IMR-90 (cell line): Measurements from ENCODE around the gene OR11A1. TPM values are rescaled to one million over a fixed set of nuclear protein-coding genes. Genes with fewer than 3 reads are reported as not detected.

ENCODE experiments used
- ATAC-seq: fragments of 200-7000 bp; cut with Tn5 transposase; 2 replicates; pipeline ENCODE4 v1.9.1; 2020; ENCODE audit warnings: low read depth, mild to moderate bottlenecking, moderate library complexity
- BruUV-seq: library from RNA; stranded (reverse); fragments of 400-500 nt; replicated peaks from 2 replicates; lab custom pipeline; 2021; lab: Mats Ljungman, UMichigan
- CTCF ChIA-PET: fragments of 300-600 bp; formaldehyde crosslinking; extraction: SDS; loops from one replicate; lab custom pipeline; 2021; ENCODE audit warnings: antibody characterized with exemption; lab: Yijun Ruan, JAX
- POLR2A ChIA-PET: fragments of 300-600 bp; sonication (Branson Sonifier 250); formaldehyde crosslinking; loops from one replicate; lab custom pipeline; 2022; ENCODE audit warnings: antibody characterized with exemption; ENCODE audit not compliant: unreplicated experiment; lab: Charles Lee
- DNase-seq: peaks from one replicate; pipeline ENCODE4 v3.0.0; 2013
- H2AFZ ChIP-seq: replicated peaks from 2 replicates; pipeline ENCODE3; 2013; ENCODE audit warnings: low read length, mild to moderate bottlenecking; ENCODE audit not compliant: poor library complexity
- H2AK5ac ChIP-seq: 2 replicates; pipeline ENCODE4 v1.6.1; 2013; ENCODE audit warnings: low read depth, low read length, inconsistent platforms
- H2AK9ac ChIP-seq: replicated peaks from 2 replicates; pipeline ENCODE3; 2013; ENCODE audit warnings: mild to moderate bottlenecking, low read depth, low read length, moderate library complexity; ENCODE audit not compliant: poor library complexity
- H2BK120ac ChIP-seq: 2 replicates; pipeline ENCODE4 v1.6.1; 2013; ENCODE audit warnings: low read depth, low read length, inconsistent platforms
- H2BK15ac ChIP-seq: 3 replicates; pipeline ENCODE4 v1.6.1; 2013; ENCODE audit warnings: low read depth, low read length, inconsistent platforms
- H2BK20ac ChIP-seq: 2 replicates; pipeline ENCODE4 v1.6.1; 2013; ENCODE audit warnings: low read depth, mild to moderate bottlenecking, inconsistent platforms, low read length, moderate library complexity
- H2BK5ac ChIP-seq: 2 replicates; pipeline ENCODE4 v1.6.1; 2013; ENCODE audit warnings: mild to moderate bottlenecking, low read depth, low read length, inconsistent platforms; ENCODE audit not compliant: poor library complexity, severe bottlenecking
- H3K14ac ChIP-seq: replicated peaks from 2 replicates; pipeline ENCODE4 v1.6.1; 2013; ENCODE audit warnings: low read depth, low read length, inconsistent platforms
- H3K18ac ChIP-seq: 2 replicates; pipeline ENCODE4 v1.6.1; 2013; ENCODE audit warnings: low read depth, low read length, control low read depth
- H3K23ac ChIP-seq: 2 replicates; pipeline ENCODE4 v1.6.1; 2013; ENCODE audit warnings: low read depth, low read length, inconsistent platforms
- H3K27ac ChIP-seq: 2 replicates; pipeline ENCODE4 v1.5.1; 2013; ENCODE audit warnings: mild to moderate bottlenecking, control low read depth, low read length; ENCODE audit not compliant: insufficient read depth
- H3K27me3 ChIP-seq: 2 replicates; pipeline ENCODE4 v1.6.1; 2013; ENCODE audit warnings: low read length; ENCODE audit not compliant: control insufficient read depth, insufficient read depth
- H3K36me3 ChIP-seq: 2 replicates; pipeline ENCODE4 v1.6.1; 2013; ENCODE audit warnings: low read length, mixed read lengths; ENCODE audit not compliant: control insufficient read depth, insufficient read depth
- H3K4ac ChIP-seq: 2 replicates; pipeline ENCODE4 v1.6.1; 2013; ENCODE audit warnings: low read depth, low read length, inconsistent platforms
- H3K4me1 ChIP-seq: 2 replicates; pipeline ENCODE4 v1.6.1; 2013; ENCODE audit warnings: low read length, mixed read lengths; ENCODE audit not compliant: control insufficient read depth, insufficient read depth
- H3K4me2 ChIP-seq: 2 replicates; pipeline ENCODE4 v1.6.1; 2013; ENCODE audit warnings: low read depth, mild to moderate bottlenecking, control low read depth, low read length, moderate library complexity
- H3K4me3 ChIP-seq: 2 replicates; pipeline ENCODE4 v1.5.1; 2013; ENCODE audit warnings: low read depth, mild to moderate bottlenecking, control low read depth, low read length, moderate library complexity; ENCODE audit not compliant: insufficient read depth
- H3K56ac ChIP-seq: 2 replicates; pipeline ENCODE4 v1.6.1; 2013; ENCODE audit warnings: low read length, inconsistent platforms; ENCODE audit not compliant: insufficient read depth; ENCODE audit errors: extremely low read depth
- H3K79me1 ChIP-seq, 2 experiments: 2 replicates each; pipeline ENCODE4 v1.6.1; 2013; ENCODE audit warnings: low read length in 2 of 2, inconsistent platforms in 1 of 2, low read depth in 1 of 2
- H3K9ac ChIP-seq: 2 replicates; pipeline ENCODE4 v1.6.1; 2013; ENCODE audit warnings: low read depth, low read length, control low read depth
- H3K9me1 ChIP-seq: 2 replicates; pipeline ENCODE4 v1.6.1; 2013; ENCODE audit warnings: low read length, inconsistent platforms; ENCODE audit not compliant: insufficient read depth
- H3K9me3 ChIP-seq: 2 replicates; pipeline ENCODE4 v1.6.1; 2013; ENCODE audit warnings: low read length; ENCODE audit not compliant: control insufficient read depth, insufficient read depth
- H4K20me1 ChIP-seq: 2 replicates; pipeline ENCODE4 v1.6.1; 2013; ENCODE audit warnings: low read length, inconsistent platforms; ENCODE audit not compliant: insufficient read depth
- H4K5ac ChIP-seq: 2 replicates; pipeline ENCODE4 v1.6.1; 2013; ENCODE audit warnings: mild to moderate bottlenecking, low read depth, low read length, control low read depth
- H4K8ac ChIP-seq, 2 experiments: 2 replicates each; pipeline ENCODE4 v1.6.1; 2013; ENCODE audit warnings: low read depth in 2 of 2, low read length in 2 of 2, control low read depth in 1 of 2, inconsistent platforms in 1 of 2
- H4K91ac ChIP-seq: 2 replicates; pipeline ENCODE4 v1.6.1; 2013; ENCODE audit warnings: low read depth, low read length, inconsistent platforms; ENCODE audit not compliant: insufficient read depth
- BHLHE40 ChIP-seq: fragments of 150-350 bp; IDR thresholded peaks from 2 replicates; pipeline ENCODE4 v1.6.1; 2016; ENCODE audit warnings: mild to moderate bottlenecking, low read depth, low read length
- CEBPB ChIP-seq: IDR thresholded peaks from 2 replicates; pipeline ENCODE4 v1.6.1; 2012; ENCODE audit warnings: low read depth, low read length, improper control_type of control experiment
- CHD1 ChIP-seq: IDR thresholded peaks from 2 replicates; pipeline ENCODE4 v1.6.1; 2012; ENCODE audit warnings: low read depth, low read length, improper control_type of control experiment
- ELK1 ChIP-seq: fragments of 150-350 bp; IDR thresholded peaks from 2 replicates; pipeline ENCODE4 v1.6.1; 2016; ENCODE audit warnings: low read depth, mild to moderate bottlenecking, low read length, moderate library complexity, borderline replicate concordance
- FOS ChIP-seq: fragments of 150-350 bp; IDR thresholded peaks from 2 replicates; pipeline ENCODE4 v1.6.1; 2016; ENCODE audit warnings: low read depth, low read length
- MAFK ChIP-seq: IDR thresholded peaks from 2 replicates; pipeline ENCODE4 v1.6.1; 2012; ENCODE audit warnings: low read depth, low read length, improper control_type of control experiment
- MAZ ChIP-seq: IDR thresholded peaks from 2 replicates; pipeline ENCODE4 v1.6.1; 2012; ENCODE audit warnings: low read depth, mild to moderate bottlenecking, low read length, improper control_type of control experiment, moderate library complexity, borderline replicate concordance
- MXI1 ChIP-seq: IDR thresholded peaks from 2 replicates; pipeline ENCODE4 v1.6.1; 2012; ENCODE audit warnings: low read depth, mild to moderate bottlenecking, low read length, moderate library complexity, borderline replicate concordance
- NFE2L2 ChIP-seq: fragments of 150-350 bp; IDR thresholded peaks from 2 replicates; pipeline ENCODE4 v1.6.1; 2016; ENCODE audit warnings: low read depth, mild to moderate bottlenecking, low read length
- POLR2A ChIP-seq: IDR thresholded peaks from 2 replicates; pipeline ENCODE4 v1.6.1; 2012; ENCODE audit warnings: mild to moderate bottlenecking, low read depth, low read length
- RAD21 ChIP-seq: IDR thresholded peaks from 2 replicates; pipeline ENCODE4 v1.6.1; 2012; ENCODE audit warnings: low read length, improper control_type of control experiment
- RCOR1 ChIP-seq: IDR thresholded peaks from 2 replicates; pipeline ENCODE4 v1.6.1; 2012; ENCODE audit warnings: mild to moderate bottlenecking, low read length, improper control_type of control experiment; ENCODE audit not compliant: insufficient replicate concordance
- RFX5 ChIP-seq: IDR thresholded peaks from 2 replicates; pipeline ENCODE4 v1.8.0; 2012; ENCODE audit warnings: low read depth, mild to moderate bottlenecking, low read length, moderate library complexity
- SMC3 ChIP-seq: fragments of 150-350 bp; IDR thresholded peaks from 2 replicates; pipeline ENCODE4 v1.6.1; 2016; ENCODE audit warnings: low read depth, mild to moderate bottlenecking, antibody characterized with exemption, low read length, moderate library complexity
- WGBS, 2 experiments: methylation state at CpG; one replicate each; pipeline versions ENCODE4 v1.1.5 to v1.1.7; 2013; ENCODE audit warnings: missing lambda C conversion rate in 2 of 2; ENCODE audit not compliant: insufficient read length in 1 of 2; ENCODE audit errors: extremely low coverage in 2 of 2; 5-methylcytosine and 5-hydroxymethylcytosine counted together
- dilution Hi-C: fragments of 300-500 bp; cut with HindIII; formaldehyde crosslinking; loops from one replicate; pipeline ENCODE4 v1.14.3; 2018; ENCODE audit warnings: low sequenced_read_pairs; ENCODE audit not compliant: unreplicated experiment
- in situ Hi-C: fragments of 300-500 bp; cut with MboI; formaldehyde crosslinking; loops from 3 replicates; pipeline ENCODE4 v1.14.3; 2019; ENCODE audit warnings: low sequenced_read_pairs, inconsistent platforms, mixed read lengths
- intact Hi-C: fragments of 100-400 bp; cut with micrococcal nuclease; formaldehyde crosslinking; loops from 2 replicates; pipeline ENCODE4 v1.10.0; 2022
- polyA plus RNA-seq, 3 experiments: library from polyadenylated mRNA; depleted of rRNA; stranded (reverse); fragments of >200 nt; gene quantifications; 2 replicates each; pipeline ENCODE4 v1.2.3, GENCODE V29; 2012; ENCODE audit warnings: low replicate concordance in 1 of 3
- total RNA-seq: library from RNA; depleted of rRNA; stranded (reverse); fragments of >200 nt; gene quantifications from 2 replicates; pipeline ENCODE4 v1.2.3, GENCODE V29; 2012
- TF ChIP-seq, protein P1 (sequence below): fragments of 150-350 bp; IDR thresholded peaks from 2 replicates; pipeline ENCODE4 v1.6.1; 2017; ENCODE audit warnings: mild to moderate bottlenecking, antibody characterized with exemption, low read length, low read depth
- TF ChIP-seq, protein P2 (sequence below): conservative IDR thresholded peaks from 2 replicates; pipeline ENCODE4 v1.5.1; 2012; ENCODE audit warnings: mild to moderate bottlenecking, low read depth, low read length, improper control_type of control experiment

Gene OR11A1
- total and polyA plus RNA-seq, 2 of the 4 experiments (the other 2 are of a cell fraction) = not detected

- no peaks in the 10 kb centered on the region for H3K4me1 ChIP-seq
- no peak for ATAC-seq
- no peak overlapping the region for H2BK5ac ChIP-seq
- in situ Hi-C loops (no loop called here), dilution Hi-C loops (no loop called here), intact Hi-C loops (no loop called here)
- no peak overlapping the region for H3K14ac ChIP-seq
- H3K56ac ChIP-seq = no peak overlapping the region
- no peaks in the 10 kb centered on the region for H3K36me3 ChIP-seq
- no peaks in the 10 kb centered on the region for H4K20me1 ChIP-seq
- no peak overlapping the region for H4K5ac ChIP-seq
- no peaks in the 10 kb centered on the region for H3K27me3 ChIP-seq
- no CpG with 5 or more reads among the region's 8 CpGs for WGBS, 2 experiments
- TF ChIP-seq, protein P1, sequence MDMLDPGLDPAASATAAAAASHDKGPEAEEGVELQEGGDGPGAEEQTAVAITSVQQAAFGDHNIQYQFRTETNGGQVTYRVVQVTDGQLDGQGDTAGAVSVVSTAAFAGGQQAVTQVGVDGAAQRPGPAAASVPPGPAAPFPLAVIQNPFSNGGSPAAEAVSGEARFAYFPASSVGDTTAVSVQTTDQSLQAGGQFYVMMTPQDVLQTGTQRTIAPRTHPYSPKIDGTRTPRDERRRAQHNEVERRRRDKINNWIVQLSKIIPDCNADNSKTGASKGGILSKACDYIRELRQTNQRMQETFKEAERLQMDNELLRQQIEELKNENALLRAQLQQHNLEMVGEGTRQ = no peak
- TF ChIP-seq NFE2L2 (no peak), POLR2A (no peak), RAD21 (no peak), ELK1 (no peak), SMC3 (no peak), CEBPB (no peak), RFX5 (no peak), RCOR1 (no peak), FOS (no peak), CHD1 (no peak), MXI1 (no peak), MAZ (no peak), MAFK (no peak), BHLHE40 (no peak)
- TF ChIP-seq, protein P2, sequence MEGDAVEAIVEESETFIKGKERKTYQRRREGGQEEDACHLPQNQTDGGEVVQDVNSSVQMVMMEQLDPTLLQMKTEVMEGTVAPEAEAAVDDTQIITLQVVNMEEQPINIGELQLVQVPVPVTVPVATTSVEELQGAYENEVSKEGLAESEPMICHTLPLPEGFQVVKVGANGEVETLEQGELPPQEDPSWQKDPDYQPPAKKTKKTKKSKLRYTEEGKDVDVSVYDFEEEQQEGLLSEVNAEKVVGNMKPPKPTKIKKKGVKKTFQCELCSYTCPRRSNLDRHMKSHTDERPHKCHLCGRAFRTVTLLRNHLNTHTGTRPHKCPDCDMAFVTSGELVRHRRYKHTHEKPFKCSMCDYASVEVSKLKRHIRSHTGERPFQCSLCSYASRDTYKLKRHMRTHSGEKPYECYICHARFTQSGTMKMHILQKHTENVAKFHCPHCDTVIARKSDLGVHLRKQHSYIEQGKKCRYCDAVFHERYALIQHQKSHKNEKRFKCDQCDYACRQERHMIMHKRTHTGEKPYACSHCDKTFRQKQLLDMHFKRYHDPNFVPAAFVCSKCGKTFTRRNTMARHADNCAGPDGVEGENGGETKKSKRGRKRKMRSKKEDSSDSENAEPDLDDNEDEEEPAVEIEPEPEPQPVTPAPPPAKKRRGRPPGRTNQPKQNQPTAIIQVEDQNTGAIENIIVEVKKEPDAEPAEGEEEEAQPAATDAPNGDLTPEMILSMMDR = no peak
- no peak overlapping the region for H2AFZ ChIP-seq
- H3K9me1 ChIP-seq = no peaks in the 10 kb centered on the region
- H4K8ac ChIP-seq = no peak overlapping the region
- no peak for DNase-seq
- ChIA-PET POLR2A (no interaction called here), CTCF (no interaction called here)
- H3K79me1 ChIP-seq = no peaks in the 10 kb centered on the region
- no peak overlapping the region for H3K9ac ChIP-seq
- no peak overlapping the region for H3K4ac ChIP-seq
- H2BK120ac ChIP-seq = no peak overlapping the region
- no peak overlapping the region for H3K18ac ChIP-seq
- no peak overlapping the region for H2BK20ac ChIP-seq
- H3K23ac ChIP-seq = no peak overlapping the region
- H2AK5ac ChIP-seq = no peak overlapping the region
- peaks cover 8% of the 10 kb centered on the region; the same call in 1 of the 2 replicates for H3K9me3 ChIP-seq
- H3K4me3 ChIP-seq = no peak overlapping the region
- H2BK15ac ChIP-seq = no peak overlapping the region
- no peak overlapping the region for H3K27ac ChIP-seq
- no peak overlapping the region for H3K4me2 ChIP-seq
- no peak overlapping the region for H4K91ac ChIP-seq
- no peak overlapping the region for H2AK9ac ChIP-seq
- BruUV-seq = no TSS peak
Observed at GRCh38 chr6:29500594-29500993, 43.7 kb upstream of the OR11A1 start.
